CD4-positive, alpha-beta T cell treated with Interferon alpha-2 for 1 hour (primary cell): Measurements from ENCODE around the gene SBF2.

ENCODE experiments used
- DNase-seq, 2 donors: peaks; one replicate each; pipeline ENCODE4 v3.0.0-alpha.2; 2020 to 2022

Gene SBF2

GRCh38 chr11:9838229-9838628, 455.8 kb downstream of the SBF2 start:
- DNase-seq, result no peak

DNA sequence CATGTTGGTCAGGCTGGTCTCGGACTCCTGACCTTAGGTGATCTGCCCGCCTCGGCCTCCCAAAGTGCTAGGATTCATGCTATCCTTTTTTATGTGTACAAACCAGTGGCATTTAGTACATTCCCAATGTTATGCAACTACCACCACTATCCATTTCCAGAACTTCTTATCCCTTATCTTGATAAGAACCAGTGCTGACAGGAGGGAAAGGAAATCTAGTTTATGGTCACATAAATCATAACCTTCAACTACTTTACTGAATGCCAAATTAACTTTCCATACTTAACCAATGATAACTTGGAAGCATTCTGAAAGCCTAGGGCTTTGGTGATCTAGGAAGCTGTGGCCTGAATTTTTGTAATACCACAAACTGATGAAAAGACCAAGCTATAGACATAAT, 459.7 kb downstream of the SBF2 start:
- DNase-seq, result no peak

- DNase-seq, result no peak
Measured at GRCh38 chr11:9831122-9831521, 462.9 kb downstream of the SBF2 start.

DNA sequence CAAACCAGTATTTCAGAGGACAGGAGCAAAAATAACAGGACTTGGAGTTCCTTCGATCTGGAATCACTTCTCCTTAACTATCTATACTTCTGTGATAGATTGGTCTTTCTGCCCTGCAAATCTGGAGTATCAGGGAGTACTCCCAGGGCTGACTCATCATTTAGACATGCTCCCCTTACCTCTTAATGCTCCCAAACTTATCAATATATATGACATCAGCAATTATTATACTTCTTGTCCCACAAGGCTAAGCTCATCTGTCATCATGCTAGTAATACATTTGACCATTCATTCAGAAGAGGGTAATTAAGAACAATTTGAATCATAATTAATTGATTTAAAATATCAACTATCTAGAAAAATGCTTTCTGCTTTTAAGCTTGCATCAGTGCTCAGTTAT, 466.3 kb downstream of the SBF2 start:
- DNase-seq, result no peak

GRCh38 chr11:9826390-9826789, 467.6 kb downstream of the SBF2 start:
- DNase-seq, result no peak

GRCh38 chr11:9825895-9826294, 468.1 kb downstream of the SBF2 start:
- DNase-seq, result no peak

DNA sequence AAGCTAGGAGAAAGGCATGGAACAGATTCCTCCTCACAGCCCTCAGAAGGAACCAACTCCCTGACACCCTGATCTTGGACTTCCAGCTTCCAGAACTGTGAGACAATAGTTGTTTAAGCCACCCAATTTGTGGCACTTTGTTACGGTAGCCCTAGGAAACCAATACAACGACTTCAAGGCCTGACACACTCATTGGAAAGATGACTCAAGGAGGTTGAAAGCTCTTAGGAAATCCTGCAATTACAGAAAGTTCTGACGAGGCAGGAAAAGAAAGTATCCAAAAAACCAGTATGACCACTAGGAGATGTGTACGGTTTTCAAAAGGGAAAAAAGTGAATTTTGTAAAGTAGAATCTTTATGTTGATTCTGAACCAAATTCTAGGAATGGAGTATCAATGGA, 468.7 kb downstream of the SBF2 start:
- DNase-seq, result no peak

GRCh38 chr11:9823887-9824385, 470.1 kb downstream of the SBF2 start:
- no peak for DNase-seq

- no peak for DNase-seq
Measured at GRCh38 chr11:9823439-9823838, 470.6 kb downstream of the SBF2 start.

DNA sequence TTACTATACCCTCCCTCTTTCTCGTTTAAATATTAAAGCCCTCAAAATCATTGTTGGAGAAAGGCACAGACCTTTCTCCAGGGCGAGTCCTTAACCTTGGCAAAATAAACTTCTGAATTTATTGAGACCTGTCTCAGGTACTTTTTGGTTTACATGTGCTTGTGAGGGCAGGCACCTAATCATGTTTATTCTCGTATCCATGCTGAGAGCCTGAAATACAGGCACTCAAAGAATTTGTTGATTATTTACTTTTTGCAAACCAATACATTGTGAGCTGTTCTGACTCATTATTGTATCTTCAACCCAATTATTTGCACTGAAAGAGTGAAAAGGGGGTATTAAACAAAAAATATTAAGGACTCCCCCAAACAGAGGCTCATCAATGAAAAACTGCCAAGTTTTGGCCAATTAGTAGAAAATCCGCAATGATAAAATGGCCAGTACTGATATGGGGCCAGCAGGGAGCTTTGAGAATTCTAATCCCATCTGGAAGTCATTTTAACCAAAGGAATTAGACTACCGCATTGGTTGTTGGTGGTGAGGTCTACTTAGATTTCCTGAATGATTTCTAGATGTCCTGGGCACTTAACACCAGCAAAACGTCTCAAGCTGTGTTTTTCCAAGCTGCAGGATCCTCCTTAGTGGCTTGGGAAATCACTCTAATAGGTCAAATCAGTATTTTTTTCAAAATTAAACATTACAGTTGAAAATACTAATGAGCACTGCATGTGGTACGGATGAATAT, 472.8 kb downstream of the SBF2 start:
- no peak for DNase-seq

DNA sequence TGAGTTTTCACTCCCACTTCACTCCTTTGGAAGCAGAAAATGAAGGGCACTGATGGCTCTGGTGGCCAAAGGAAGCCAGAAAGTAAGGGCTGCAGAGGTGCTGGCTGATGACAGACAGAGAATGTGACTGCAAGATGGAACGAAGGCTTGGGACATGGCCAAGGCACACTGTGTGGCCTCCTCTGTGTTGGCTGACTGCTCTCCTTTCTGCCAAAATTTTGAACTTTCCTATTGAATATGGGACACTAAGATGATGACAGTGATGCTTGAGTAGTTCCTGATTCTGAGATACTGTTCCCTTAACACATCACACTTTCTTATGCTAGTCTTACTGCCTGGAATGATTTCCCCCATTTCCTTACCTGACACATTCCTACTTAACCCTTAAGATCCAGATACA, 473.8 kb downstream of the SBF2 start:
- DNase-seq, result no peak

DNA sequence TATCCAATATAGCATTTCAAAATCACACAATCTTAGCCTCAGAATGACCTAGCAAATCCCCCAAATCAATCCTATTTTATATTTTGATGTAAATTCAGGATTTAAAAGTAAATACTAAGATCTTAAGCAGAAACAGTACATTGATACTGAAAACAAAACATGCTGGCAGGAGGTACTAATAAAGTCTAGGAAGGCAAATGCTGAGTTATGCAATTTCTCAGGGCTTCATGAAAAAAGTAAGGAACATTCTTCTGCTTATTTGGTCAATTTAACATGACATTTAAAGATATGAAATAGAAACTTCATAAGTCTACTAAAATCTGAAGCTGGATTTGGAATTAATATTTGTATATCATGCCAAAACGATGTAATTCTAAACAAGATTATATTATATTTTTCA, 476.8 kb downstream of the SBF2 start:
- no peak for DNase-seq

- DNase-seq, result no peak
Measured at GRCh38 chr11:9815486-9816136, 478.4 kb downstream of the SBF2 start.

DNA sequence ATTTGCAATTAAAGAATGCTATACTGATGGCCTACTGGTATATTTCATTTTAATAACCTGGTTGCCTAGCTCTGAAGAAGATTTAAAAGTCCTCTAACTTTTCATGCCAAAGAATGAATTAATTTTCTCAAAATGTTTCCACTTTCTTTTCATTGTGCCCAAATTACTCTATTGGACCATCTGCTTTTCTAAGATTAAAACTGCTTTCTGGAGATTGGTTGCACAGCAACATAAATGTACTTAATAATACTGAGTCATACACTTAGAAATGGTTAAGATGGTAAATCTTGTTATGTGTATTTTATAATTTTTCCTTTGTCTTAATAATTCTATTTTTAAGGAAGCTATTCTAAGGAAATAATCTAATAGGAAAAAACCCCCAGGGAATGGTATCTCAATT, 479.9 kb downstream of the SBF2 start:
- no peak for DNase-seq

GRCh38 chr11:9808943-9809342, 485.1 kb downstream of the SBF2 start:
- no peak for DNase-seq

GRCh38 chr11:9806946-9807687, 486.9 kb downstream of the SBF2 start:
- no peak for DNase-seq

GRCh38 chr11:9804419-9804902, 489.6 kb downstream of the SBF2 start:
- no peak for DNase-seq

DNA sequence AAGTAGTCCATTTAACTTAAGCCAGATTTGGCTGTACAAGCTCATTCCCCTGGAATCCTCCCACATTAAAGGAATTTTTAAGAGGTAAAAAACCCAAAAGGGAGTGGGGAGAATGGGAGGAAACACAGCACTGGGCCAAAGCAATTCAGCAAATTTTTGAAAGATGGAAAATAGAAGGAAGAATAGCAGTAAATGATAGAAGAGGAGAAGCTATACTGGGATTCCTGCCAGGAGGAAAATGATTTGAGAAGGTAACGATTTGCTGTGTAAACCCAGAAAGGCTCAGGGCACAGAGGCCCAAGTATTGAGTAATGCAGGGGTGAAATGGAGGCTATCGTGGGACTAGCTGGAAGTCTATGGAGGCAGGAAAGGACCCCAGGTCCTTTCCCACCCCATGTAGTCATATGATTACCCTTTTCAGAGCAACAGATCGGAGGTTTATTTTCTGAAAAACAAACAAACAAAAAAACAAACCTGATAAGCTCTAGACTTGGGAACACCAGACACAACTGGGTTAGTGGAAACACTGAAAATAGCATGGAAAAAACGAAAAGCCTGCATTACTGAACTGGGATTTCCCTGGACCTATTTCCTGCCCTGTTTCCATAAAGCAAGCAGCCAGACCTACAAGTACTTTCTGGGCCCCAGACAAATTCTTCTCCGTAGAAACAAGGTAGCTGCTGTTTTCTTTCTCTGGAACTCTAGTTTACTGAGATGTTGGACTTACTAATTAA, 490.2 kb downstream of the SBF2 start:
- no peak for DNase-seq

- DNase-seq, result no peak
Measured at GRCh38 chr11:9802291-9802861, 491.6 kb downstream of the SBF2 start.

DNA sequence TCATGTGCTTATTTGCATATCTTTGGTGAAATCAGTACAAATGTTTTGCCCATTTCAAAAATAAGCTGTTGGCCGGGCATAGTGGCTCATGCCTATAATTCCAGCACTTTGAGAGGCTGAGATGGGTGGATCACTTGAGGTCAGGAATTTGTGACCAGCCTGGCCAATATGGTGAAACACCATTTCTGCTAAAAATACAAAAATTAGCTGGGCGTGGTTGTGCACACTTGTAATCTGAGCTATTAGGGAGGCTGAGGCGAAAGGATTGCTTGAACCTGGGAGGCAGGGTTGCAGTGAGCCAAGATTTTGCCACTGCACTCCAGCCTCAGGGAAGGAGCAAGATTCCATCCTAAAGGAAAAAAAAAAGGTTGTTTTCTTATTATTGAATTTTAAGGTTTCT, 494.1 kb downstream of the SBF2 start:
- DNase-seq, result no peak

- DNase-seq, result no peak
Measured at GRCh38 chr11:9797300-9797699, 496.7 kb downstream of the SBF2 start.

DNA sequence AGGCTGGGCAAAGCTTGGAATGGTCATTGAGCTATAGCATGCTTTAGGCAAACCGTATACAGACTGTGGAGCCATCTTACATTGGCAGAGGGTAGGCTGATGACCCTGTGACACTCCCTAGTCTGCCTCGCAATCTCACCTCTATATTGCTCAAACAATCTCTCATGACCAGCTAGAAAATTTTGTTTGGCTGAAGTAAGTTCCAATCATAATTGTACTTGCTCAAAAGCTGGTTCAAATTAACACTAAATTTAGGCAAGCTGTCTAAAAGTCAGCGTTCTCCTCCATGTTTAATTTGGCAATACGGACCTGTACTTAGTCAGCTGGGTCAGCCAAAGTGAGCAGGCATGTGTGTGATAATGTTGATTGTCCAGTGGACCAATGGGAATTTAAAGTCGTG, 497.2 kb downstream of the SBF2 start:
- DNase-seq, result no peak

- DNase-seq, result no peak
Measured at GRCh38 chr11:9796266-9796665, 497.8 kb downstream of the SBF2 start.
